Measurements from ENCODE around the gene SYT1.

DNA sequence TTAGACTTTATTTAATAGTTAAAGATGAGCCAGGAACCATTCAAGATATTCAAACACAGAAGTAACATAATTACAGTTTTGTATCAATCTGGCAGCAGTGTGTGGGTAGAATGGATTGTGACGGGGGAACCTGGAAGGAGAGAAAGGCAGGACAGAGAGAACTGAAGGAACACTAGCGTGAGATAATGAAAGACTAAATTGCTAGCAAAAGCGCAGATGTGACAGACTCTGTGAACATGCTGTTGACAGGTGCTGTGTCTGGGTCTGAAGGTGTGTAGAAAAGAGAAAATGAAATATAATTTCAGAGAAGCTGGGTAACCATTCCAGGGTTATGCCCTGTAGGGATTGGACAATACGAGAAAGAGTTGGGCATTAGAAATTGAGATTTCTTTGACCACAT, 372.3 kb downstream of the SYT1 start:
- TF ChIP-seq POLR2AphosphoS5 (IDR thresholded peaks at IDR 0.05; ENCODE audit: low read depth, low read length) (no peak), TAF1 (IDR thresholded peaks at IDR 0.05; ENCODE audit: borderline replicate concordance, insufficient read depth, low read length) (no peak), SIN3A (IDR thresholded peaks at IDR 0.05; ENCODE audit: borderline replicate concordance, insufficient read depth, low read length) (no peak)
- TF ChIP-seq, protein P1, sequence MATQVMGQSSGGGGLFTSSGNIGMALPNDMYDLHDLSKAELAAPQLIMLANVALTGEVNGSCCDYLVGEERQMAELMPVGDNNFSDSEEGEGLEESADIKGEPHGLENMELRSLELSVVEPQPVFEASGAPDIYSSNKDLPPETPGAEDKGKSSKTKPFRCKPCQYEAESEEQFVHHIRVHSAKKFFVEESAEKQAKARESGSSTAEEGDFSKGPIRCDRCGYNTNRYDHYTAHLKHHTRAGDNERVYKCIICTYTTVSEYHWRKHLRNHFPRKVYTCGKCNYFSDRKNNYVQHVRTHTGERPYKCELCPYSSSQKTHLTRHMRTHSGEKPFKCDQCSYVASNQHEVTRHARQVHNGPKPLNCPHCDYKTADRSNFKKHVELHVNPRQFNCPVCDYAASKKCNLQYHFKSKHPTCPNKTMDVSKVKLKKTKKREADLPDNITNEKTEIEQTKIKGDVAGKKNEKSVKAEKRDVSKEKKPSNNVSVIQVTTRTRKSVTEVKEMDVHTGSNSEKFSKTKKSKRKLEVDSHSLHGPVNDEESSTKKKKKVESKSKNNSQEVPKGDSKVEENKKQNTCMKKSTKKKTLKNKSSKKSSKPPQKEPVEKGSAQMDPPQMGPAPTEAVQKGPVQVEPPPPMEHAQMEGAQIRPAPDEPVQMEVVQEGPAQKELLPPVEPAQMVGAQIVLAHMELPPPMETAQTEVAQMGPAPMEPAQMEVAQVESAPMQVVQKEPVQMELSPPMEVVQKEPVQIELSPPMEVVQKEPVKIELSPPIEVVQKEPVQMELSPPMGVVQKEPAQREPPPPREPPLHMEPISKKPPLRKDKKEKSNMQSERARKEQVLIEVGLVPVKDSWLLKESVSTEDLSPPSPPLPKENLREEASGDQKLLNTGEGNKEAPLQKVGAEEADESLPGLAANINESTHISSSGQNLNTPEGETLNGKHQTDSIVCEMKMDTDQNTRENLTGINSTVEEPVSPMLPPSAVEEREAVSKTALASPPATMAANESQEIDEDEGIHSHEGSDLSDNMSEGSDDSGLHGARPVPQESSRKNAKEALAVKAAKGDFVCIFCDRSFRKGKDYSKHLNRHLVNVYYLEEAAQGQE (IDR thresholded peaks at IDR 0.05; ENCODE audit: insufficient read depth in 1 of 2, low read depth in 2 of 2, low read length in 2 of 2), result no peak
